CD14-positive monocyte (primary cell): Measurements from ENCODE around the gene SLC29A1. TPM values are rescaled to one million over a fixed set of nuclear protein-coding genes. Genes with fewer than 3 reads are reported as not detected.
A peak's percentile ranks its signal among the peaks of the same experiment; 100 is the strongest.

Source experiments
- DNase-seq, 3 donors: peaks; one replicate each; pipeline ENCODE4 v3.0.0-alpha.2; 2011 to 2022
- H2AFZ ChIP-seq: 2 replicates; pipeline ENCODE4 v1.6.0; 2012; ENCODE audit warnings: mild to moderate bottlenecking, low read depth, low read length, inconsistent platforms; ENCODE audit not compliant: insufficient read depth, poor library complexity, severe bottlenecking
- H3K27ac ChIP-seq, 2 donors: 1 replicate in 1 of 2; 2 replicates in 1 of 2; pipeline ENCODE4 v1.5.1; 2012 to 2013; ENCODE audit warnings: low read length in 2 of 2, control low read depth in 1 of 2, inconsistent platforms in 1 of 2, low read depth in 1 of 2, mild to moderate bottlenecking in 1 of 2
- H3K27me3 ChIP-seq, 2 donors: one replicate each; pipeline versions ENCODE4 v1.6.0 to v1.6.1; 2011 to 2013; ENCODE audit warnings: low read length in 2 of 2; ENCODE audit not compliant: control insufficient read depth in 2 of 2, insufficient read depth in 2 of 2
- H3K36me3 ChIP-seq, 2 donors: replicated peaks in 1 of 2; 1 replicate in 1 of 2; 2 replicates in 1 of 2; pipeline versions ENCODE4 v1.5.1 to v1.6.1; 2012 to 2013; ENCODE audit warnings: low read length in 2 of 2, control low read depth in 1 of 2, inconsistent platforms in 1 of 2, mild to moderate bottlenecking in 1 of 2; ENCODE audit not compliant: insufficient read depth in 2 of 2, control insufficient read depth in 1 of 2
- H3K4me1 ChIP-seq, 2 donors: 1 replicate in 1 of 2; 2 replicates in 1 of 2; pipeline versions ENCODE4 v1.5.1 to v1.6.1; 2012 to 2013; ENCODE audit warnings: low read length in 2 of 2, control low read depth in 1 of 2, inconsistent platforms in 1 of 2, mild to moderate bottlenecking in 1 of 2, moderate library complexity in 1 of 2; ENCODE audit not compliant: insufficient read depth in 2 of 2, control insufficient read depth in 1 of 2
- H3K4me2 ChIP-seq: replicated peaks from 2 replicates; pipeline ENCODE3; 2012; ENCODE audit warnings: low read length, moderate library complexity, mild to moderate bottlenecking; ENCODE audit not compliant: poor library complexity, severe bottlenecking; ENCODE audit errors: extremely low read depth
- H3K4me3 ChIP-seq, 3 experiments: fragments of 200-600 bp in 1 of 3; sonication (generic) in 1 of 3; replicated peaks in 1 of 3; 1 replicate in 2 of 3; 2 replicates in 1 of 3; pipeline ENCODE4 v1.5.1; 2011 to 2013; ENCODE audit warnings: low read length in 3 of 3, mild to moderate bottlenecking in 3 of 3, control low read depth in 2 of 3, low read depth in 2 of 3, inconsistent platforms in 1 of 3, moderate library complexity in 1 of 3
- H3K79me2 ChIP-seq: 2 replicates; pipeline ENCODE4 v1.6.0; 2012; ENCODE audit warnings: mild to moderate bottlenecking, control low read depth, inconsistent platforms, low read length, moderate library complexity; ENCODE audit not compliant: insufficient read depth
- H3K9ac ChIP-seq: 2 replicates; pipeline ENCODE4 v1.6.0; 2017; ENCODE audit warnings: low read length, mild to moderate bottlenecking; ENCODE audit not compliant: insufficient read depth, poor library complexity, severe bottlenecking
- H3K9me3 ChIP-seq, 2 donors: replicated peaks in 1 of 2; 1 replicate in 1 of 2; 2 replicates in 1 of 2; pipeline versions ENCODE4 v1.5.1 to v1.6.1; 2012 to 2013; ENCODE audit warnings: low read length in 2 of 2, control low read depth in 1 of 2; ENCODE audit not compliant: control insufficient read depth in 1 of 2, insufficient read depth in 1 of 2
- H4K20me1 ChIP-seq: 2 replicates; pipeline ENCODE4 v1.6.0; 2012; ENCODE audit warnings: mild to moderate bottlenecking, low read length, control low read depth, moderate library complexity; ENCODE audit not compliant: insufficient read depth
- H3K27ac Mint-ChIP-seq, 7 donors: one replicate each; pipeline ENCODE4 v1.8.0; 2020; ENCODE audit warnings: mild to moderate bottlenecking in 7 of 7, mixed read lengths in 7 of 7, moderate library complexity in 6 of 7, inconsistent platforms in 2 of 7
- H3K27me3 Mint-ChIP-seq, 3 donors: one replicate each; pipeline ENCODE4 v1.8.0; 2021 to 2022; ENCODE audit warnings: low read depth in 3 of 3, mild to moderate bottlenecking in 3 of 3, mixed read lengths in 3 of 3, moderate library complexity in 3 of 3, inconsistent platforms in 1 of 3
- H3K36me3 Mint-ChIP-seq, 2 donors: one replicate each; pipeline ENCODE4 v1.8.0; 2020; ENCODE audit warnings: mixed read lengths in 2 of 2, inconsistent platforms in 1 of 2, mild to moderate bottlenecking in 1 of 2
- H3K4me1 Mint-ChIP-seq: one replicate; pipeline ENCODE4 v1.8.0; 2020; ENCODE audit warnings: mild to moderate bottlenecking, mixed read lengths
- H3K4me3 Mint-ChIP-seq, 2 donors: one replicate each; pipeline ENCODE4 v1.8.0; 2020; ENCODE audit warnings: mild to moderate bottlenecking in 2 of 2, mixed read lengths in 2 of 2, moderate library complexity in 1 of 2
- H3K9me3 Mint-ChIP-seq, 7 donors: one replicate each; pipeline ENCODE4 v1.8.0; 2020 to 2022; ENCODE audit warnings: mixed read lengths in 7 of 7, mild to moderate bottlenecking in 6 of 7, moderate library complexity in 6 of 7, inconsistent platforms in 2 of 7
- WGBS: methylation state at CpG from one replicate; pipeline ENCODE4 v1.1.5; 2013; ENCODE audit warnings: missing lambda C conversion rate; ENCODE audit not compliant: insufficient coverage; 5-methylcytosine and 5-hydroxymethylcytosine counted together
- intact Hi-C, 2 donors: fragments of 100-400 bp; cut with micrococcal nuclease; formaldehyde crosslinking; loops; one replicate each; pipeline versions ENCODE4 v1.15.0 to v1.15.1; 2023
- polyA plus RNA-seq, 3 donors: library from polyadenylated mRNA; depleted of rRNA in 1 of 3; unstranded in 2 of 3; stranded (reverse) in 1 of 3; fragments of 300-500 nt in 2 of 3; fragments of >200 nt in 1 of 3; fragmentation: Illumina TruSeq in 2 of 3; gene quantifications; 1 replicate in 2 of 3; 2 replicates in 1 of 3; pipeline ENCODE4 v1.2.3, GENCODE V29; 2012 to 2021
- TF ChIP-seq, protein P1 (sequence below): fragments of 200-600 bp; IDR thresholded peaks from one replicate; pipeline ENCODE4 v1.8.0; 2022; ENCODE audit warnings: antibody characterized with exemption, mild to moderate bottlenecking

Gene SLC29A1
- polyA plus RNA-seq, 3 donors = 14.3 to 23.2 (median 15.0) TPM

DNA sequence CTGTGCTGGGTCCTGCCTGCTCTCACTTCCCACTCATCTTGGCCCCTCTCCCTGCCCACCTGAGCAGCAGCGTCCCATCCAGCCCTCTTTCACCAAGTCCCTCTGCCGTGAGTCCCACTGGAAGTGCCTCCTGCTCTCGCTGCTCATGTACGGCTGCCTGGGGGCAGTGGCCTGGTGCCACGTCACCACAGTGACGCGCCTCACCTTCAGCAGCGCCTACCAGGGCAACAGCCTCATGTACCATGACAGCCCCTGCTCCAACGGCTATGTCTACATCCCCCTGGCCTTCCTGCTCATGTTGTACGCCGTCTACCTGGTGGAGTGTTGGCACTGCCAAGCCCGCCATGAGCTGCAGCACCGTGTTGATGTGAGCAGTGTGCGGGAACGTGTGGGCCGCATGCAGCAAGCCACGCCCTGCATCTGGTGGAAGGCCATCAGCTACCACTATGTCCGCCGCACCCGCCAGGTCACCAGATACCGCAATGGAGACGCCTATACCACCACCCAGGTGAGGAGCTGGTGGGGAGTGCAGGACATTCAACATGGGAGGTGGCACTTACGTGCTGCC, 49.7 kb downstream of the SLC29A1 start:
- Histone ChIP-seq H3K79me2 (no peaks in the 10 kb centered on the region), H4K20me1 (no peaks in the 10 kb centered on the region), H3K9ac (no peak overlapping the region), H3K4me1 (peaks cover 9 to 18% of the 10 kb centered on the region in 2 donors), H3K27me3 (peaks cover 49 to 90% of the 10 kb centered on the region in 2 donors), H3K9me3 (peaks cover 0 to 14% of the 10 kb centered on the region in 2 donors), H3K27ac (no peak overlapping the region), H3K4me3 (no peak overlapping the region), H2AFZ (no peak overlapping the region), H3K4me2 (no peak overlapping the region), H3K36me3 (no peaks in the 10 kb centered on the region)
- peaks cover 78 to 90% (median 87%) of the 10 kb centered on the region in 3 donors for H3K27me3 Mint-ChIP-seq
- H3K27ac Mint-ChIP-seq = no peak overlapping the region
- 89% methylated on average over 17 of the region's 23 CpGs for WGBS
- H3K36me3 Mint-ChIP-seq = peaks cover 4 to 10% of the 10 kb centered on the region in 2 donors
- TF ChIP-seq, protein P1, sequence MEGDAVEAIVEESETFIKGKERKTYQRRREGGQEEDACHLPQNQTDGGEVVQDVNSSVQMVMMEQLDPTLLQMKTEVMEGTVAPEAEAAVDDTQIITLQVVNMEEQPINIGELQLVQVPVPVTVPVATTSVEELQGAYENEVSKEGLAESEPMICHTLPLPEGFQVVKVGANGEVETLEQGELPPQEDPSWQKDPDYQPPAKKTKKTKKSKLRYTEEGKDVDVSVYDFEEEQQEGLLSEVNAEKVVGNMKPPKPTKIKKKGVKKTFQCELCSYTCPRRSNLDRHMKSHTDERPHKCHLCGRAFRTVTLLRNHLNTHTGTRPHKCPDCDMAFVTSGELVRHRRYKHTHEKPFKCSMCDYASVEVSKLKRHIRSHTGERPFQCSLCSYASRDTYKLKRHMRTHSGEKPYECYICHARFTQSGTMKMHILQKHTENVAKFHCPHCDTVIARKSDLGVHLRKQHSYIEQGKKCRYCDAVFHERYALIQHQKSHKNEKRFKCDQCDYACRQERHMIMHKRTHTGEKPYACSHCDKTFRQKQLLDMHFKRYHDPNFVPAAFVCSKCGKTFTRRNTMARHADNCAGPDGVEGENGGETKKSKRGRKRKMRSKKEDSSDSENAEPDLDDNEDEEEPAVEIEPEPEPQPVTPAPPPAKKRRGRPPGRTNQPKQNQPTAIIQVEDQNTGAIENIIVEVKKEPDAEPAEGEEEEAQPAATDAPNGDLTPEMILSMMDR = no peak
- no peak for DNase-seq
- intact Hi-C loops = no loop called here
- peaks cover 12% of the 10 kb centered on the region for H3K4me1 Mint-ChIP-seq
- peak overlapping the region in 1 of 2 donors; percentile 44 for H3K4me3 Mint-ChIP-seq
- peaks cover 0 to 22% (median 9%) of the 10 kb centered on the region in 7 donors for H3K9me3 Mint-ChIP-seq

DNA sequence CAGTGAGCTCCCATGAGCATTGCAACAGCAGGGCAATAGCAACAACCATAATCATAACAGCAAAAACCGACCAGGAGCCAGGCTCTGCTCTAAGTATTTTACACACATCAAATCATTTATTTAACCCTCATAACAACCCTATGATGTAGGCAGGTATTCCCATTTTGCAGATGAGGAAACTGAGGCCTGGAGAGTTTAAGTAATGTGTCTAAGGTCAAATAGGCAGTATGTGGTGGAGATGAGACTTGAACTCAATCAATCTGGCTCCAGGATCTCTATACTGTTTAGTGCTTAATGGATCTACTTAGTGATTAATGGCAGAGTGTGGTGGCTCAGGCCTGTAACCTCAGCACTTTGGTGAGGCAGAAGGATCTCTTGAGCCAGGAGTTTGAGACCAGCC, 50.2 kb downstream of the SLC29A1 start:
- peaks cover 49 to 90% of the 10 kb centered on the region in 2 donors for H3K27me3 ChIP-seq
- no peak overlapping the region for H3K9ac ChIP-seq
- peak overlapping the region in 1 of 2 donors; percentile 44 for H3K4me3 Mint-ChIP-seq

More for the DNA sequence above, 50.2 kb downstream of the SLC29A1 start:
- no peak for DNase-seq
- H3K4me3 ChIP-seq = no peak overlapping the region
- H3K4me1 Mint-ChIP-seq = peaks cover 12% of the 10 kb centered on the region
- no CpG with 5 or more reads among the region's 1 CpG for WGBS
- TF ChIP-seq, protein P1 = no peak
- H3K36me3 Mint-ChIP-seq = peaks cover 4 to 10% of the 10 kb centered on the region in 2 donors
- no peak overlapping the region for H3K27ac Mint-ChIP-seq
- intact Hi-C loops = no loop called here
- no peak overlapping the region for H2AFZ ChIP-seq
- H3K79me2 ChIP-seq = no peaks in the 10 kb centered on the region
- peaks cover 9 to 18% of the 10 kb centered on the region in 2 donors for H3K4me1 ChIP-seq
- H3K27me3 Mint-ChIP-seq = peaks cover 77 to 90% (median 82%) of the 10 kb centered on the region in 3 donors
- H3K36me3 ChIP-seq = no peaks in the 10 kb centered on the region
- no peak overlapping the region for H3K4me2 ChIP-seq
- H3K27ac ChIP-seq = no peak overlapping the region
- H3K9me3 ChIP-seq = peaks cover 0 to 14% of the 10 kb centered on the region in 2 donors
- H3K9me3 Mint-ChIP-seq = peaks cover 0 to 22% (median 9%) of the 10 kb centered on the region in 7 donors
- H4K20me1 ChIP-seq = no peaks in the 10 kb centered on the region
